Stimulated activated CD4-positive, alpha-beta T cell treated with anti-CD3 and anti-CD28 coated beads, Interleukin-2, amount 100 ng/mL, for 4 hours (primary cell): ENCODE data around the gene LSM4.

Experiments
- DNase-seq: peaks from one replicate; pipeline ENCODE4 v3.0.0-alpha.2; 2020; ENCODE audit warnings: low read depth

Gene LSM4

GRCh38 chr19:18274781-18275356, 48.0 kb downstream of the LSM4 start:
- DNase-seq: no peak

GRCh38 chr19:18274219-18274780, 48.6 kb downstream of the LSM4 start, which contains the start of gene IQCN:
TSS of gene IQCN (minus strand) at chr19:18274452. CDS start at chr19:18269478, 4,974 bp downstream.
- no peak for DNase-seq

- no peak for DNase-seq
Measured at GRCh38 chr19:18273561-18274218, 49.2 kb downstream of the LSM4 start.

- DNase-seq: no peak
Measured at GRCh38 chr19:18271433-18271841, 51.4 kb downstream of the LSM4 start.

GRCh38 chr19:18270326-18270725, 52.5 kb downstream of the LSM4 start:
- no peak for DNase-seq

GRCh38 chr19:18269070-18269723, 53.7 kb downstream of the LSM4 start:
- no peak for DNase-seq

GRCh38 chr19:18266771-18267686, 55.8 kb downstream of the LSM4 start:
- DNase-seq: no peak

- DNase-seq: no peak
Measured at GRCh38 chr19:18265582-18265981, 57.3 kb downstream of the LSM4 start.

GRCh38 chr19:18264971-18265540, 57.8 kb downstream of the LSM4 start:
- DNase-seq: no peak

GRCh38 chr19:18264137-18264854, 58.6 kb downstream of the LSM4 start:
- no peak for DNase-seq

- no peak for DNase-seq
Measured at GRCh38 chr19:18263324-18264136, 59.3 kb downstream of the LSM4 start.

- DNase-seq: no peak
Measured at GRCh38 chr19:18262917-18263316, 60.0 kb downstream of the LSM4 start.

GRCh38 chr19:18262144-18262543, 60.7 kb downstream of the LSM4 start:
- no peak for DNase-seq

GRCh38 chr19:18261474-18261873, 61.4 kb downstream of the LSM4 start:
- DNase-seq: no peak

- DNase-seq: no peak
Measured at GRCh38 chr19:18259893-18260292, 63.0 kb downstream of the LSM4 start.

GRCh38 chr19:18257503-18258470, 65.1 kb downstream of the LSM4 start:
- no peak for DNase-seq
